Renal cortical epithelial cell (primary cell): ENCODE measurements around the gene CALN1. TPM values are rescaled to one million over a fixed set of nuclear protein-coding genes. Genes with fewer than 3 reads are reported as not detected.

Experiments used
- DNase-seq: peaks from one replicate; pipeline ENCODE4 v3.0.0-alpha.2; 2011; ENCODE audit warnings: low read depth
- total RNA-seq: library from RNA; depleted of rRNA; stranded (reverse); fragments of >200 nt; gene quantifications from 2 replicates; pipeline ENCODE4 v1.2.3, GENCODE V29; 2014

The CALN1 gene
- total RNA-seq, 1 donor from 2014 or later: not detected

GRCh38 chr7:72038022-72038732, 374.0 kb downstream of the CALN1 start:
- no peak for DNase-seq

GRCh38 chr7:72037516-72037915, 374.6 kb downstream of the CALN1 start:
- DNase-seq: no peak

- no peak for DNase-seq
These were observed 376.9 kb downstream of the CALN1 start for GRCh38 chr7:72035266-72035665.

GRCh38 chr7:72032934-72033333, 379.2 kb downstream of the CALN1 start:
- DNase-seq: no peak

DNA sequence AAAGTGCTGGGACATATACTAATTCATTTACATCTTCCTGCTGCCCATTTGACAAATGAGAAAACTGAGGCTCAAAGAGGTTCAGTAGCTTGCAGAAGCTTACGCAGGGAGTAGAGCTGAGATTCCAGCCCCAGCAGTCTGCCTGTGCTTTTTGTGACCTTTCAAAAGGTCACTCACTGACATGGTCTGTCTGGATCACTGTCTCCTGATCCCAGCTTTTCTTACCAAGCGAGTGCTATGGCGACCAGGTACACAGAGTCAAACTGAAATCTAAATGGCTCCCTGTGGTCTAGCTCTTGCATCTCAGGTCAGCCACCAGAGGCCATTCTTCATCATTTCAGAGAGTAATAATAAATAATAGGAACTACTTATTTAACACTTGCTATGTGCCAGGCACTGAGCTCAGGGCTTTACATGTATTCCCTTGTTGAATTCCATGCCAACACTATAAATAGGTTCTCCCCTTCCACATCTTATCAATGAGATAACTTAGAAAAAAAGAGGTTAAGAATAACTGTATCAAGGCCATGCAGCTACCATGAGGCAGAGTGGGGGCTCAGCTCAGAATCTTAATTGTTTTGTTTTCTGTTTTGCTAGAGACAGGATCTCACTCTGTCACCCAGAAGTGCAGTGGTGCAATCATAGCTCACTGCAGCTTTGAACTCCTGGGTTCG, 381.0 kb downstream of the CALN1 start:
- DNase-seq: no peak

GRCh38 chr7:72028267-72028666, 383.9 kb downstream of the CALN1 start:
- DNase-seq: no peak

DNA sequence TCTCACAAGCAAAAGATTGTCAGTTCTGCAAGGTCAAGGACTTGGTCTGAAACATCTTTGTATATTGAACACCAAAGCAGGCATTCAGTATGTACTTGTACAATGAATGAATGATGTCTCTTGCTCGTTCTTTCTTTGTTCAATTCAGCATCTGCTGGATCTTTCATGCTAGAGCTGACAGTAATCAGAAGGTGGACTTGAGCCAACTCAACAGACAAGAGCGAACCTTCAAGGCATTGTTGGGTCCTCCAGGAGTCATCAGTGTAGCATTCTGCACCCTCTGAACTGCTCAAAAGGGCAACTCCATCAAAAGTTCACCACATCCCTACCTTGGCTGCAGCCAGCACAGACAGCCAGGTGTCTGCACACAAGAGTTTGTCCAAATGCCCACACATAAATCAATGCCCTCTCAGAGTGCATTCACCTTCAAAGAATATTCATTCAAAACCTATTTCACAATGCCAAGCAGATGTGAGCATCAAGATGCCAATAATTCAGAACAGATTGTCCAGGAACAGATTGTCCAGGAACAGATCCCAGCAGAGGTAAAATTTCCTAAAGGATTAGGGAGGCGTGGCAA, 386.7 kb downstream of the CALN1 start:
- DNase-seq: no peak

DNA sequence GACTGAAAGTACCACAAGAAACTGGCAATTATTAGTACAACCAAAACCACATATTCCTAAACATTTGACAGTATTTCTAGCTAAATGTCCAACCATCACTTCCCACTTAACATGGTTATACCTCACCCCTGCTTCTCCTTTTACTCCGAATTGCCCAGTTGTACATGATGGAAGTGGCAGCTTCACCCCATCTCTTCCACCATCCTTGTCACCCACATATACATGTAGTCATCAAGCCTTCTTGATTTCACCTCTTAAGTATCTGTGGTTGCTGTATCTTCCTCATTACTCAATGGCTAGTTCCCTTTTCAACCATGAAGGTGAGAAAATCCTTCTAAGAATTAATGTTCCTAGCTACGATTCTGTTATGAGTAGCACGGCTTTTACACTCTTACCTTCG, 388.2 kb downstream of the CALN1 start:
- no peak for DNase-seq

DNA sequence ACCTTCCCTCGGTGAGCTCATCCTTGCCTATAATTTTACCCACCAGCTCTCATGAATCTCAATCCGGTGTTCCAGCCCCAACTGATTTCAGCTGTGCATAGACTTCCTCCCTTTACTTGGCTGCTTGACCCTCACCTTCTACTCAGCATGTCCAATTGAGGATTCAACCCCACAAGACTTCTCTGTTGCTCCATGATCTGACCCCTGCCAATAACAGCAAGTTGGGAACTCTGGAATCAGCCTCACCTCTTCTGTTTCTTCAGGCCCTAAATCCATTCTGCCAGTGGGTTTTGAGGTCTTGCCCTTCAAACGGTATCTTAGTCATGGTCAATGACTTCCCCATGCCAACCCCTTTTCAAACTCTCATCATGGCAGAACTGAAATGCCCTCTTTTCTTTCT, 390.4 kb downstream of the CALN1 start:
- DNase-seq: no peak

DNA sequence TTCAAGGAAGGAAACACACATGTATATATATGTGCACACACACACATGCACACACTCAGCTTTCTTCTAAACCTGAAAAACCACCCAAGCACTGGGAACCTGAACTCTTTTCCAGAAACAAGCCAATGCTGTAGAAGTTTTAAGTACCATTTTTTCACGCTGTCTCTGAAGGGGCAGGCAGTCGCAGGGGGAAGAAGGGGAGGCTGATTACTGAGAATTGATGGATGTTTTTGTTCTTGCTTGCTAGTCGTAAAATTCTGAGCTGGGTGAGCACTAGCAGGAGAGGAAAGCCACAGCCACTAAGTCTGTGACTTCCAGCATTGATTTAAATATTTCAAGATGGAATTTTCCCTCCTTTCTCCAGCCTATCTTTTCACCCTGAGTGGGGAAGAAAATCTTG, 391.8 kb downstream of the CALN1 start:
- DNase-seq: no peak

GRCh38 chr7:72019436-72019835, 392.7 kb downstream of the CALN1 start:
- DNase-seq: no peak

GRCh38 chr7:72017756-72018155, 394.4 kb downstream of the CALN1 start:
- DNase-seq: no peak

DNA sequence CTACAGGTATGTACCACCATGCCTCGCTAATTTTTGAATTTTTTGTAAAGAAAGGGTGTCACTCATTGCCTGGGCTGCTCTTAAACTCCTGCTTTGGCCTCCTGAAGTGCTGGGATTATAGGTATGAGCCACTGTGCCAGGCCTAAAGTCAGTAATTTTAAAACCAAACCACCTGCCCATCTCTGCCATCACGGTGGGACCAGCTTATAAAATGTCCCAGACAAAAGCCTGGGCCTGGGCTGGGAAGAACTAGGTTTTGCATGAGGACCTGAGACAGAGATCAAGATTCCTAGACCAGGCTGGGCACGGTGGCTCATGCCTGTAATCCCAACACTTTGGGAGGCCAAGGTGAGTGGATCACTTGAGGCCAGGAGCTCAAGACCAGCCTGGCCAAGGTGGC, 395.6 kb downstream of the CALN1 start:
- no peak for DNase-seq

- DNase-seq: no peak
These were observed 397.0 kb downstream of the CALN1 start for GRCh38 chr7:72015136-72015535.

DNA sequence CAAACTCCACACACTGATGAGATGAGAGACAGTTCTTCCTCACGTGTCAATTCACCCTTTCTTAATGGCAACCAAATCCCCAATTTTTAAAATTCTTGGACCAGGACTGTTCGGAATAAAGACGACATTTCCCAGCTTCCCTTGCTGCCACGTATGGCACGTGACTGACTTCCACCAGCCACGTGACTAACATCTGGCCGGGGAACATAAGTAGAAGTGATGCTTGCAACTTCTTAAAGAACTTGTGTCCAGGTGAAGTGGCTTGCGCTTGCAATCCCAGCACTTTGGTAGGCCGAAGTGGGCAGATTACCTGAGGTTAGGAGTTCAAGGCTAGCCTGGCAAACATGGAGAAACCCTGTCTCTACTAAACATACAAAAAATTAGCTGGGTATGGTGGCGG, 405.1 kb downstream of the CALN1 start:
- DNase-seq: no peak

- no peak for DNase-seq
These were observed 408.9 kb downstream of the CALN1 start for GRCh38 chr7:72003236-72003635.

- DNase-seq: no peak
These were observed 416.0 kb downstream of the CALN1 start for GRCh38 chr7:71996141-71996540.

DNA sequence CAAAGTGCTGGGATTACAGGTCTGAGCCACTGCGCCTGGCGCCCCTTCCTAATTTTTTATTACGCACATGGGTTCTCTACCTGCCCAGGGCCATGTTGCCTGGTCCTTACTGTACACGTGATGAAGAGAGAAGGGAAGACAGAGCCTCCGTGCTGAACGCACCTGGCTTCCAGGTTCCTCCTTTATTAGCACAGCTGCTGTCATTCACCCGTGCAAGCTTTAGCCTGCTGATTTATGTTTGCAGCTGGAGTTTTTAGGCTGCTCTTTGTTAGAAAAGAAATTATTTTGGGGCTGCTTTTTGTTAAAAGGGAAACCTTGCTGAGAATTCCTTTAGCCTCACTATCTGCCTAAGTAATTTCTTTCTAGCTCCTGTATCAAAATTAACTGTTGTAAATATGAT, 417.0 kb downstream of the CALN1 start:
- no peak for DNase-seq

DNA sequence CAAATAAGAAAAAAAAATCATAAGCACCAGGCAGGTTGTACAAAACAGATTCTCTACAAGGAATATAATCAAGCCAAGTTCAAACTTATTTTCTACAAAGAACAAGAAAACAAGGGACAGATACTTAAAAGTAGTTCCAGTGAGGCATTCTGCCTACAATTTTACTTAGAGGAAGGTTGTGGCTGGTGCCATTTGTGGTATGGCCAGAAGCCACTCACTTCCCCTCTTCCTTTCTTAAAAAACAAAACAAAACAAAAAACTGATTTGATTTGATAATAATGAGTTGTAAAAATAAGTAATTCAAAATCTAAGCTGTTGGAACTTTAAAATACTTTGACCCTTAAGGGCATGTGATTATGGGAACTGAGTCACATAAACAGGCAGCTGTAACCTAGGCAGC, 420.6 kb downstream of the CALN1 start:
- no peak for DNase-seq

GRCh38 chr7:71990138-71990462, 422.0 kb downstream of the CALN1 start:
- no peak for DNase-seq

DNA sequence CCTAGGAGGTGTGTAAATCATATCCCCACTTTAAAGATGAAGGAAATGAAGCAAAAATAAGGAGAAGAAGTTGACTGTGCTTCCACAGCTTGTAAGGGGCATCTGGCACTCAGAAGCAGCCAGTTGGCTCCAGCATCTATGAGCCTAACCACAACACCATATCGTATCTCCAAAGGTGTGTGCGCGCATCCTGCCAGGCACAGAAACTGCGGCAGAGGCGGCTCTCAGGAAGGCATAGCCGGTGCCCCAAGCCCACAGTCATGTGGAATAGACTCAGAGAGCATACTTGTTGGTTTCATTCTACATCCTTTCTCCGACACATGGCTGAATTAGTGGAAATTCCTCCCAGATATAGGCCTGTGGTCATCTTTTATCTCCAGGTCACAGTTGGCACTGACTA, 423.9 kb downstream of the CALN1 start:
- no peak for DNase-seq

GRCh38 chr7:71987200-71987767, 424.9 kb downstream of the CALN1 start:
- no peak for DNase-seq

DNA sequence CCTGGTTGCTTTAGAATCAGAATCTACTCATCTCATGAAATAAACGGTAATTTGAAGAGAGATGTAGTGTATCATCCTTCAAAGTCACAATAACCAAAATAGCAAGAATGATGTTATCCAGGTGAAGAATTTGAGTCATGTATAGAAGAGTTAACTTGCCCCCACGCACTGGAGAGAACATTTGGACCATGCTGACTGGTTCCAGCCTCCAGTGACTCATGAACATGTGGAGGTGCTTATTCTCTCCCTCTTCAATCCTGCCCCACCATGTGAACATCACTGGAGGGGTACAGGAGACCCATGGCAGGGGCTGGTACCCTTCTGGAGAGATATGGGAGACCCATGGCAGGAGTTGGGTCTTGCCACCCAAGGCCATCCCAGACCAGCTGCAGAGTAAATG, 427.8 kb downstream of the CALN1 start:
- DNase-seq: no peak
